Tibial artery (tissue), 4 donors: ENCODE results near the gene WDR46.
A peak's percentile ranks its signal among the peaks of the same experiment; 100 is the strongest.

ENCODE experiments used
- DNase-seq, 2 donors: peaks; one replicate each; pipeline ENCODE4 v3.0.0-alpha.2; 2019
- H3K27ac ChIP-seq, 2 donors: fragments of 200-600 bp; sonication (generic) in 1 of 2; 1 replicate in 1 of 2; 2 replicates in 1 of 2; pipeline ENCODE4 v1.5.1; 2018 to 2019; ENCODE audit warnings: mild to moderate bottlenecking in 1 of 2
- H3K27me3 ChIP-seq, 2 donors: fragments of 200-600 bp; sonication (generic) in 1 of 2; one replicate each; pipeline versions ENCODE4 v1.5.1 to v1.6.0; 2016 to 2019
- H3K36me3 ChIP-seq, 3 donors: fragments of 200-600 bp; sonication (generic) in 2 of 3; one replicate each; pipeline ENCODE4 v1.5.1; 2016 to 2019; ENCODE audit warnings: mild to moderate bottlenecking in 2 of 3
- H3K4me1 ChIP-seq, 4 donors: fragments of 200-600 bp; sonication (generic) in 2 of 4; 1 replicate in 3 of 4; 2 replicates in 1 of 4; pipeline ENCODE4 v1.5.1; 2016 to 2019
- H3K4me3 ChIP-seq, 2 donors: fragments of 200-600 bp; sonication (generic) in 1 of 2; 1 replicate in 1 of 2; 2 replicates in 1 of 2; pipeline ENCODE4 v1.5.1; 2018 to 2019; ENCODE audit warnings: mild to moderate bottlenecking in 2 of 2
- H3K9me3 ChIP-seq, 3 donors: fragments of 200-600 bp; sonication (generic) in 1 of 3; one replicate each; pipeline ENCODE4 v1.5.1; 2016 to 2019
- intact Hi-C: fragments of 100-400 bp; cut with DNase I; formaldehyde crosslinking; loops from one replicate; pipeline ENCODE4 v1.15.0; 2023; ENCODE audit warnings: low total_unique reads
- TF ChIP-seq, protein P1 (sequence below), 2 experiments: fragments of 200-600 bp in 1 of 2; fragments of 450-650 bp in 1 of 2; IDR thresholded peaks; one replicate each; pipeline ENCODE4 v1.5.1; 2017 to 2019; ENCODE audit warnings: antibody characterized with exemption in 2 of 2, mild to moderate bottlenecking in 1 of 2, moderate library complexity in 1 of 2

WDR46 gene

GRCh38 chr6:33247977-33248642 is 40.9 kb downstream of the WDR46 start:
- TF ChIP-seq, protein P1, sequence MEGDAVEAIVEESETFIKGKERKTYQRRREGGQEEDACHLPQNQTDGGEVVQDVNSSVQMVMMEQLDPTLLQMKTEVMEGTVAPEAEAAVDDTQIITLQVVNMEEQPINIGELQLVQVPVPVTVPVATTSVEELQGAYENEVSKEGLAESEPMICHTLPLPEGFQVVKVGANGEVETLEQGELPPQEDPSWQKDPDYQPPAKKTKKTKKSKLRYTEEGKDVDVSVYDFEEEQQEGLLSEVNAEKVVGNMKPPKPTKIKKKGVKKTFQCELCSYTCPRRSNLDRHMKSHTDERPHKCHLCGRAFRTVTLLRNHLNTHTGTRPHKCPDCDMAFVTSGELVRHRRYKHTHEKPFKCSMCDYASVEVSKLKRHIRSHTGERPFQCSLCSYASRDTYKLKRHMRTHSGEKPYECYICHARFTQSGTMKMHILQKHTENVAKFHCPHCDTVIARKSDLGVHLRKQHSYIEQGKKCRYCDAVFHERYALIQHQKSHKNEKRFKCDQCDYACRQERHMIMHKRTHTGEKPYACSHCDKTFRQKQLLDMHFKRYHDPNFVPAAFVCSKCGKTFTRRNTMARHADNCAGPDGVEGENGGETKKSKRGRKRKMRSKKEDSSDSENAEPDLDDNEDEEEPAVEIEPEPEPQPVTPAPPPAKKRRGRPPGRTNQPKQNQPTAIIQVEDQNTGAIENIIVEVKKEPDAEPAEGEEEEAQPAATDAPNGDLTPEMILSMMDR (IDR thresholded peaks at IDR 0.05), result peak; percentile 97 to 100
- Histone ChIP-seq H3K4me3 (peak overlapping the region; percentile 58 to 79), H3K36me3 (peaks cover 5 to 17% (median 6%) of the 10 kb centered on the region in 3 donors), H3K27ac (peak overlapping the region; percentile 92 to 97), H3K4me1 (peaks cover 0 to 28% (median 20%) of the 10 kb centered on the region in 4 donors), H3K27me3 (peaks cover 0 to 17% of the 10 kb centered on the region in 2 donors), H3K9me3 (no peaks in the 10 kb centered on the region)
- DNase-seq, result peak; percentile 88 to 91
- intact Hi-C loops, result loop anchor here (5.0 kb wide), 4 partner anchors 36 to 236 kb away; no protein-coding TSS in a partner anchor

- TF ChIP-seq, protein P1 (IDR thresholded peaks at IDR 0.05), result no peak
Measured at GRCh38 chr6:33243476-33243875, 45.6 kb downstream of the WDR46 start.

DNA sequence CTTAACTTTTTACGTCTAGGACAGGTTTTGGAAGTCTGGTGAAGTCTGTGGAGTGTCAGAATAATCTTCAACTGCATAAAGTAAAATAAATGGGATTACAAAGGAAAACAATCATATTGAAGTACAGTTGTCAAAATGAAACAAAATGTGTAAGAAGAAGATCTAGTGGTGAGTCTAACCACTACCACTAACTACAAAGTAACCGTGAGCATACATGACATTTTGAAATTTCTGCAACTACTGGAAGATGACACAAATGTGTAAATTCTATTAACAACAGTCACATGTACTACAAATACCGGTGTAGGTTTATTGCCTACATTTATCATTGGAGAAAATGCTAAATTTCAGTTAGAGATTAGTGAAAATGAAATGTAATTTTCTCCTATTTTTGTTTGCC is 47.1 kb downstream of the WDR46 start:
- no peaks in the 10 kb centered on the region for H3K9me3 ChIP-seq
- no peak for DNase-seq
- H3K27ac ChIP-seq, result no peak overlapping the region
- H3K27me3 ChIP-seq, result peaks cover 0 to 49% of the 10 kb centered on the region in 2 donors
- TF ChIP-seq, protein P1 (IDR thresholded peaks at IDR 0.05), result no peak
- no peak overlapping the region for H3K4me3 ChIP-seq
- intact Hi-C loops, result no loop called here
- no peaks in the 10 kb centered on the region for H3K36me3 ChIP-seq
- no peaks in the 10 kb centered on the region for H3K4me1 ChIP-seq

More at GRCh38 chr6:33243476-33243875, 45.6 kb downstream of the WDR46 start:
- Histone ChIP-seq H3K27ac (no peak overlapping the region), H3K9me3 (no peaks in the 10 kb centered on the region), H3K4me1 (peaks cover 0 to 5% (median 3%) of the 10 kb centered on the region in 4 donors), H3K4me3 (no peak overlapping the region), H3K36me3 (no peaks in the 10 kb centered on the region), H3K27me3 (peaks cover 0 to 40% of the 10 kb centered on the region in 2 donors)
- DNase-seq, result peak in 1 of 2 donors; percentile 29
- intact Hi-C loops, result no loop called here

GRCh38 chr6:33237741-33238140 is 51.3 kb downstream of the WDR46 start:
- Histone ChIP-seq H3K4me3 (no peak overlapping the region), H3K4me1 (no peaks in the 10 kb centered on the region), H3K9me3 (no peaks in the 10 kb centered on the region), H3K27ac (no peak overlapping the region), H3K36me3 (no peaks in the 10 kb centered on the region), H3K27me3 (peaks cover 0 to 54% of the 10 kb centered on the region in 2 donors)
- intact Hi-C loops, result no loop called here
- TF ChIP-seq, protein P1 (IDR thresholded peaks at IDR 0.05), result no peak
- DNase-seq, result no peak

DNA sequence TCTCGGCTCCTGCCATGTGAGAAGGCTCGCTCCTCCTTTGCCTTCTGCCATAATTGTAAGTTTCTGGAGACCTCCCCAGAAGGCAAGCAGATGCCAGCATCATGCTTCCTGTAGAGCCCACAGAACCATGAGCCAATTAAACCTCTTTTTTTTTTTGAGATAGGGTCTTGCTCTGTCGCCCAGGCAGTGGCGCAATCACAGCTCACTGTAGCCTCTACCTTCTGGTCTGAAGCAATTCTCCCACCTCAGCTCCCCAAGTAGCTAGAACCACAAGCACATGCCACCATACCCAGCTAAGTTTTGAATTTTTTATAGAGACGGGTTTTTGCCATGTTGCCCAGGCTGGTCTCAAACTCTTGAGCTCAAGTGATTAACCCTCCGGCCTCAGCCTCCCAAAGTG is 52.2 kb downstream of the WDR46 start:
- TF ChIP-seq, protein P1 (IDR thresholded peaks at IDR 0.05), result no peak
- no peak overlapping the region for H3K4me3 ChIP-seq
- H3K27me3 ChIP-seq, result peaks cover 0 to 54% of the 10 kb centered on the region in 2 donors
- H3K4me1 ChIP-seq, result no peaks in the 10 kb centered on the region
- H3K27ac ChIP-seq, result no peak overlapping the region
- H3K36me3 ChIP-seq, result no peaks in the 10 kb centered on the region
- DNase-seq, result peak in 1 of 2 donors; percentile 31
- intact Hi-C loops, result no loop called here
- H3K9me3 ChIP-seq, result no peaks in the 10 kb centered on the region
